Endothelial cell (in vitro differentiated cells): ENCODE measurements around the gene TSPAN33. TPM values are rescaled to one million over a fixed set of nuclear protein-coding genes. Genes with fewer than 3 reads are reported as not detected.
A peak's percentile ranks its signal among the peaks of the same experiment; 100 is the strongest.

Source experiments
- DNase-seq: peaks from one replicate; pipeline ENCODE4 v3.0.0; 2021; ENCODE audit warnings: low spot score
- H3K27ac Mint-ChIP-seq: one replicate; pipeline ENCODE4 v1.8.0; 2021; ENCODE audit warnings: mixed read lengths, inconsistent platforms; ENCODE audit not compliant: unreplicated experiment
- H3K27me3 Mint-ChIP-seq: one replicate; pipeline ENCODE4 v1.8.0; 2021; ENCODE audit warnings: mild to moderate bottlenecking, moderate library complexity, mixed read lengths, inconsistent platforms; ENCODE audit not compliant: unreplicated experiment
- H3K36me3 Mint-ChIP-seq: one replicate; pipeline ENCODE4 v1.8.0; 2021; ENCODE audit warnings: mild to moderate bottlenecking, low read depth, mixed read lengths, inconsistent platforms; ENCODE audit not compliant: unreplicated experiment
- H3K4me1 Mint-ChIP-seq: one replicate; pipeline ENCODE4 v1.8.0; 2021; ENCODE audit warnings: mild to moderate bottlenecking, mixed read lengths, inconsistent platforms; ENCODE audit not compliant: unreplicated experiment
- H3K4me3 Mint-ChIP-seq: one replicate; pipeline ENCODE4 v1.8.0; 2021; ENCODE audit warnings: mild to moderate bottlenecking, mixed read lengths, inconsistent platforms; ENCODE audit not compliant: unreplicated experiment
- H3K9me3 Mint-ChIP-seq: one replicate; pipeline ENCODE4 v1.8.0; 2021; ENCODE audit warnings: mixed read lengths, inconsistent platforms; ENCODE audit not compliant: unreplicated experiment
- total RNA-seq: library from RNA; stranded (reverse); fragmentation: NEBNext Ultra II Directional; extraction: Animal tissue kit (Norgen Biotek cat#: 25700); gene quantifications from one replicate; pipeline ENCODE4 v1.2.1, GENCODE V29; 2021; ENCODE audit not compliant: unreplicated experiment
- TF ChIP-seq, protein P1 (sequence below): fragments of 200-600 bp; sonication (generic); IDR thresholded peaks from one replicate; pipeline ENCODE4 v1.5.0; 2021; ENCODE audit warnings: antibody characterized with exemption; ENCODE audit not compliant: unreplicated experiment

The TSPAN33 gene
- total RNA-seq, 1 donor from 2014 or later, result 1.8 TPM

DNA sequence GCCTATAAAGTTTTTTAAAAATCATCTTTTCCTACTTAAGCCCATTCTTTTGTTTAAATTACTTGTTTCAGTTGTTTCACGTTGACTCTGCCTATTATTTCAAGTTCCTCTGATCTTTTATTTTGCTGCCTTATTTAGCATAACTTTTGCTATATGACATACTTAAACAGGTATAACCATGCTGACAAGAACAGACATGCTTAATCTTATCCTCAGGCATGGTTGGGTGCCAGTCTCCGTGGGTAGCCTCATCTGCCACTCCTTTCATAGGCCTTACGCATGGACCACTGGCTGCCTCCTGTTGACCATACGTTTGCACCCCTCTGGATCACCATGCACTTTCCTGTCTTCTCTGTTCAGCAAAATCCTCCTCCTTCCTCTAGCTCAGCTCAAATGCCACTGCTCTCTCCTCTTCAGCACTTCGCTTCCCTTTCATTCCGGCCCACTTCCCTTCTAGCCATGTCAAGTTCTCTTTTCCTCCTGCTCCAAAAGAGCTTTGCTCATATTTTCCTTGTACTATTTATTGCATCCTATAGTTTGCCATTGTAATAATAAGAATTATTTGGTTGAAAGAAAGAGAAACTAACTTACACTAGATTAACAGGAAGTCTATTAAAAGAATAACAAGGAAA lies 10.0 kb upstream of the TSPAN33 start:
- no peak for DNase-seq
- H3K27ac Mint-ChIP-seq, result peak overlapping the region; percentile 3
- H3K9me3 Mint-ChIP-seq, result no peaks in the 10 kb centered on the region
- TF ChIP-seq, protein P1, sequence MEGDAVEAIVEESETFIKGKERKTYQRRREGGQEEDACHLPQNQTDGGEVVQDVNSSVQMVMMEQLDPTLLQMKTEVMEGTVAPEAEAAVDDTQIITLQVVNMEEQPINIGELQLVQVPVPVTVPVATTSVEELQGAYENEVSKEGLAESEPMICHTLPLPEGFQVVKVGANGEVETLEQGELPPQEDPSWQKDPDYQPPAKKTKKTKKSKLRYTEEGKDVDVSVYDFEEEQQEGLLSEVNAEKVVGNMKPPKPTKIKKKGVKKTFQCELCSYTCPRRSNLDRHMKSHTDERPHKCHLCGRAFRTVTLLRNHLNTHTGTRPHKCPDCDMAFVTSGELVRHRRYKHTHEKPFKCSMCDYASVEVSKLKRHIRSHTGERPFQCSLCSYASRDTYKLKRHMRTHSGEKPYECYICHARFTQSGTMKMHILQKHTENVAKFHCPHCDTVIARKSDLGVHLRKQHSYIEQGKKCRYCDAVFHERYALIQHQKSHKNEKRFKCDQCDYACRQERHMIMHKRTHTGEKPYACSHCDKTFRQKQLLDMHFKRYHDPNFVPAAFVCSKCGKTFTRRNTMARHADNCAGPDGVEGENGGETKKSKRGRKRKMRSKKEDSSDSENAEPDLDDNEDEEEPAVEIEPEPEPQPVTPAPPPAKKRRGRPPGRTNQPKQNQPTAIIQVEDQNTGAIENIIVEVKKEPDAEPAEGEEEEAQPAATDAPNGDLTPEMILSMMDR, result no peak
- peaks cover 11% of the 10 kb centered on the region for H3K4me1 Mint-ChIP-seq
- no peak overlapping the region for H3K4me3 Mint-ChIP-seq
- H3K27me3 Mint-ChIP-seq, result peaks cover 1% of the 10 kb centered on the region
- H3K36me3 Mint-ChIP-seq, result no peaks in the 10 kb centered on the region

DNA sequence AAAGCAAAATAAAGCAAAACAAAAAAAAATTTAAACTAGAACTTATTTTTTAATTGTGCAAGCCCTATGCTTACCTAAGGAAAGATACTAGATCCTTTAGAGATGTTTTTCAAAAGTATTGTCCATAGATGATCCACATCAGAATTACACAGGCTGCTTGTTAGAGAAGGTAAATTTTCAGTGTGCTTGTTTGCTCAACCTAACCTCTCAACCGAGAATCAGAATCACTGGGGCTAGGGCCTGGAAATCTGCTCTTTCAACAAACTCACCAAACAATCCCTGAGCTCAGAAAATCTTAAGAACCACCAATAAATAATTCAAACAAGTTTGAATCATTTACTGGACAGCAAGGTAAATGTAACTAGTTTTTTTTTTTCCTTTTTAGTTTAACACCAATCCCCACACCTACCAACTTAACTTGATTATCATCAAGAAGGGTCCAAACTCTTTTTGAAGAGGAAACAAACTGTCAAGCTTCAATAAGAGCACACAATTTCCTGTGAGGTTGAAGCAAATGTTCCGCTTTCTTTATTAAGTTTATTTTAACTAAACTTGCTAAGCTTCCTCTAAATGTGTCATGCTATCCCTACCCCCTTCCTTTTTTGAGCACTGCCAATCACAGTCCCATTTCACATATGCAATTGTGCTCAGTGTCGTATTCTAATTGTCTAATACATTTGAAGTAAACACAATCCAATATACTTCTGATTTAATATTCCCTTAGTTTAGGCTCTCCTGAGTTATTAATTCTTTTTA lies 7.4 kb upstream of the TSPAN33 start:
- H3K27me3 Mint-ChIP-seq, result peaks cover 1% of the 10 kb centered on the region
- no peak overlapping the region for H3K27ac Mint-ChIP-seq
- no peak overlapping the region for H3K4me3 Mint-ChIP-seq
- no peaks in the 10 kb centered on the region for H3K9me3 Mint-ChIP-seq
- H3K36me3 Mint-ChIP-seq, result no peaks in the 10 kb centered on the region
- H3K4me1 Mint-ChIP-seq, result peaks cover 11% of the 10 kb centered on the region
- DNase-seq, result no peak
- TF ChIP-seq, protein P1, result no peak

DNA sequence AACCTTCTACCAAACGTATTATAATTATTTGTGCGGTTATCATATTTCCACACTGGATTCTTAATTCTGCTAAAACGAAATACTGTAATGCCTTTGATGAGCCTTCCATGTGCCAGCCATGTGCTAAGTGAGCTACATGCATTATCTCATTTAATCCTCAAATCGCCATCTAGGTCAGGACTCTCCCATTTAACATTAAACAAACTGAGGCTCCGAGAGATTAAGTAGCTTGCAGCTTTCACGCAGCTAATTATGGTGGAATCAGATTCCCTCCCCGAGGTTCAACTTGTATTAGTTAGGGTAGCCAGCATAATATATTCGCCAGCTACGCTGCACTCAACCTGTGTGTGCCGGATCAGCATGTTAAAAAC lies 798 bp upstream of the TSPAN33 start:
- Mint-ChIP-seq H3K36me3 (no peaks in the 10 kb centered on the region), H3K9me3 (no peaks in the 10 kb centered on the region), H3K4me3 (peak overlapping the region; percentile 81), H3K27me3 (peaks cover 15% of the 10 kb centered on the region), H3K4me1 (peaks cover 7% of the 10 kb centered on the region), H3K27ac (no peak overlapping the region)
- DNase-seq, result no peak
- TF ChIP-seq, protein P1, result no peak

DNA sequence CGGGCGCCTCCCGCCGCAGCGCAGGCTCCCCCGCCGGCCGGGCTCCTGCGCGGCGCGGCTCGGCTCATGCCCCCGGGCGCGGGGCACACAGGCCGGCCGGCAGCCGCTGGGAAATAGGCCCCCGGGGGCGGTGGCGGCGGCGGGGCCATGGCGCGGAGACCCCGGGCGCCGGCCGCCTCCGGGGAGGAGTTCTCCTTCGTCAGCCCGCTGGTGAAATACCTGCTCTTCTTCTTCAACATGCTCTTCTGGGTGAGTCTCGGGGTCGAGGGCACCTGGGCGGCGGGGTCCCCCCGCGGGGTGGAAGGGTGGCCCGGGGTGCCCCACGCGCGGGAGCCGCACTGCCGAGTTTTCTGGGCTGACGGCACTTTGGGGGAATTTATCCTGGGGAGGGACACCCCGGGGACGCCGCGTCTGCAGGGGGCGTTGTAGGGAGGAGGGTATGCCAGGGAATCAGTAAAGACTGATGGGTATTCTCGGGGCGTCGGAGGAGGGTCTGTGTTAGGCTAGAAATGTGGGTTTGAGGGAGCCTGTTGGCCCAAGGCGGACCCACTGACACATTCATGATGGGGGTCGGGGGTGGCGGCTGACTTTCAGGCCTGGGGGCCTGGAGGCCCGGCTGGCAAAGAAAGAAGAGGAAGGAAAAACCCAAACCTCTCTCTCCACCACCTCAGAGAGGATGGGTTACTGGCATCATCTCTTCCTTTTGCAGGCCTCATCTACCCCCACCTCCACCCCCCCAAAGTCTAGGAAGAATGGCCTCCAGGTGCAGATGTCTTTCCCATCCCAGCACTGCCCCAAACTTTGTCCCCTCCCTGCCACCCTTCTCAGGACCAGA lies 544 bp downstream of the TSPAN33 start:
- H3K4me1 Mint-ChIP-seq, result peaks cover 7% of the 10 kb centered on the region
- H3K36me3 Mint-ChIP-seq, result no peaks in the 10 kb centered on the region
- no peak for DNase-seq
- peak overlapping the region; percentile 87 for H3K4me3 Mint-ChIP-seq
- TF ChIP-seq, protein P1, result no peak
- no peak overlapping the region for H3K27ac Mint-ChIP-seq
- peaks cover 15% of the 10 kb centered on the region for H3K27me3 Mint-ChIP-seq
- no peaks in the 10 kb centered on the region for H3K9me3 Mint-ChIP-seq
